ENCODE results near the gene LACTB.

DNA sequence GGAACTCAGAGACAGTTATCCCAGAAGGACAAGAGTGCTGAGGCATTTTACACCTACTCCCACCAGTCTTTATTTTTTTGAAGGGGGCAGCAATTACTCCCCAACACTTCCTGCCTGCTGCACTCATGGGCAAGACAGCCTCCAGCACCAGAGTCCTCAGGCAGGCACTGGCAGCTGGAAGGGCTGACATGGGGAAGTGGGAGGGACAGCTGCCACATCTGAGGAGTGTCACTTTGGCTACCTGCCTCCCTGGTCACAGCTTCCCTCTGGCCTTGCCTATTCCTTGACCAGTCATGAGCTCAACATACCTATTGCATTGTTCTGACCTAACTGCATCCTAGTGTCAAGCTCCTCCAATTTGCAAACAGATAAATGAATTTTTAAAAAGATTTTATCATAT, 10.2 kb upstream of the LACTB start:
- TF ChIP-seq, protein P1, sequence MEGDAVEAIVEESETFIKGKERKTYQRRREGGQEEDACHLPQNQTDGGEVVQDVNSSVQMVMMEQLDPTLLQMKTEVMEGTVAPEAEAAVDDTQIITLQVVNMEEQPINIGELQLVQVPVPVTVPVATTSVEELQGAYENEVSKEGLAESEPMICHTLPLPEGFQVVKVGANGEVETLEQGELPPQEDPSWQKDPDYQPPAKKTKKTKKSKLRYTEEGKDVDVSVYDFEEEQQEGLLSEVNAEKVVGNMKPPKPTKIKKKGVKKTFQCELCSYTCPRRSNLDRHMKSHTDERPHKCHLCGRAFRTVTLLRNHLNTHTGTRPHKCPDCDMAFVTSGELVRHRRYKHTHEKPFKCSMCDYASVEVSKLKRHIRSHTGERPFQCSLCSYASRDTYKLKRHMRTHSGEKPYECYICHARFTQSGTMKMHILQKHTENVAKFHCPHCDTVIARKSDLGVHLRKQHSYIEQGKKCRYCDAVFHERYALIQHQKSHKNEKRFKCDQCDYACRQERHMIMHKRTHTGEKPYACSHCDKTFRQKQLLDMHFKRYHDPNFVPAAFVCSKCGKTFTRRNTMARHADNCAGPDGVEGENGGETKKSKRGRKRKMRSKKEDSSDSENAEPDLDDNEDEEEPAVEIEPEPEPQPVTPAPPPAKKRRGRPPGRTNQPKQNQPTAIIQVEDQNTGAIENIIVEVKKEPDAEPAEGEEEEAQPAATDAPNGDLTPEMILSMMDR (IDR thresholded peaks at IDR 0.05) = no peak
- TF ChIP-seq EP300 (IDR thresholded peaks at IDR 0.05) = no peak

Measured in tibial nerve (tissue), 4 donors.